Measurements from ENCODE around the gene CEBPA. TPM values are rescaled to one million over a fixed set of nuclear protein-coding genes. Genes with fewer than 3 reads are reported as not detected.

CEBPA gene
- total RNA-seq, 2 experiments from 2014 or later, result 0.84 to 1.4 TPM

- Histone ChIP-seq H3K27me3 (ENCODE audit: control insufficient read depth in 1 of 2, insufficient read depth in 2 of 2, low read length in 2 of 2) (peaks cover 0 to 3% of the 10 kb centered on the region in 2 experiments), H3K36me3 (ENCODE audit: insufficient read depth, low read length) (no peaks in the 10 kb centered on the region), H3K4me3 (ENCODE audit: low read length) (no peak overlapping the region), H3K27ac (ENCODE audit: low read depth in 1 of 2, low read length in 2 of 2) (no peak overlapping the region), H3K4me1 (ENCODE audit: insufficient read depth, low read length) (peaks cover 15% of the 10 kb centered on the region), H3K9me3 (ENCODE audit: control insufficient read depth in 1 of 2, insufficient read depth in 1 of 2, low read length in 2 of 2) (peaks cover 27% of the 10 kb centered on the region in 2 experiments)
- Mint-ChIP-seq H3K36me3 (ENCODE audit: low read depth) (no peaks in the 10 kb centered on the region), H3K9me3 (peaks cover 13% of the 10 kb centered on the region), H3K4me1 (ENCODE audit: low read depth) (no peaks in the 10 kb centered on the region), H3K27me3 (peaks cover 5% of the 10 kb centered on the region), H3K27ac (no peak overlapping the region), H3K4me3 (no peak overlapping the region)
- intact Hi-C loops (cut with DNase I, micrococcal nuclease), result no loop called here
- no peak for ATAC-seq (ENCODE audit: poor library complexity)
- ChIA-PET CTCF (no interaction called here), POLR2A (no interaction called here)
- DNase-seq, result no peak
- TF ChIP-seq CTCF (IDR thresholded peaks at IDR 0.05), result no peak
Observed at GRCh38 chr19:33287438-33287837, 14.9 kb downstream of the CEBPA start.

- Mint-ChIP-seq H3K27me3 (peaks cover 5% of the 10 kb centered on the region), H3K4me1 (ENCODE audit: low read depth) (no peaks in the 10 kb centered on the region), H3K27ac (no peak overlapping the region), H3K4me3 (no peak overlapping the region), H3K9me3 (peaks cover 13% of the 10 kb centered on the region), H3K36me3 (ENCODE audit: low read depth) (no peaks in the 10 kb centered on the region)
- intact Hi-C loops (cut with DNase I, micrococcal nuclease), result no loop called here
- ChIA-PET CTCF (no interaction called here), POLR2A (no interaction called here)
- H3K9me3 ChIP-seq (ENCODE audit: control insufficient read depth in 1 of 2, insufficient read depth in 1 of 2, low read length in 2 of 2), result peaks cover 27% of the 10 kb centered on the region in 2 experiments
- no peak overlapping the region for H3K27ac ChIP-seq (ENCODE audit: low read depth in 1 of 2, low read length in 2 of 2)
- peak in 1 of 14 experiments; percentile 39 for DNase-seq
- H3K4me1 ChIP-seq (ENCODE audit: insufficient read depth, low read length), result peaks cover 11% of the 10 kb centered on the region
- H3K4me3 ChIP-seq (ENCODE audit: low read length), result no peak overlapping the region
- ATAC-seq (ENCODE audit: poor library complexity), result no peak
- H3K36me3 ChIP-seq (ENCODE audit: insufficient read depth, low read length), result no peaks in the 10 kb centered on the region
- no peak for TF ChIP-seq CTCF (IDR thresholded peaks at IDR 0.05)
- peaks cover 0 to 3% of the 10 kb centered on the region in 2 experiments for H3K27me3 ChIP-seq (ENCODE audit: control insufficient read depth in 1 of 2, insufficient read depth in 2 of 2, low read length in 2 of 2)
Observed at GRCh38 chr19:33286899-33287298, 15.4 kb downstream of the CEBPA start.

DNA sequence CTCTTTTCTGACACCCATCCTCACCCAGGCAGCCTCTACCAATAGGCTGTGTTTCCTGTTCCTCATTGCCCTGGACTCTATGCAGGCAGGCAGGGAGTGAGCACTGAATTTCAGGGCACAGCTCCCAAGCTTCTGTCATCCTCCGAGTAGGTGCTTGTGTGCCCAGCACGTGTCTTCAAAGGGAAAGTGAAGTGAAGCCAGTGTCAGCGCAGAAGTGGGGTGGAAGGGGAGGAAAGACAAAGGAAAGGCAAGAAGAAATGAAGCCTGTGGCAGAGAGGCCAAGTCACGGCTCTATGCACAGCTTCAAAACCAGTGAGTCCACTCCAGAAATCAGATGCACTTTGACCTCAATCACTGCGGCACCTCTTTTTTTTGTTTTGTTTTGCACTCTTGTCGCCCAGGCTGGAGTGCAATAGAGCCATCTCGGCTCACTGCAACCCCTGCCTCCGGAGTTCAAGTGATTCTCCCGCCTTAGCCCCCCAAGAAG is 16.9 kb downstream of the CEBPA start:
- ATAC-seq (ENCODE audit: poor library complexity) (no peak), DNase-seq (no peak)
- peaks cover 14% of the 10 kb centered on the region for H3K4me1 ChIP-seq (ENCODE audit: insufficient read depth, low read length)
- Mint-ChIP-seq H3K27me3 (peaks cover 5% of the 10 kb centered on the region), H3K4me3 (no peak overlapping the region), H3K4me1 (ENCODE audit: low read depth) (peaks cover 2% of the 10 kb centered on the region), H3K36me3 (ENCODE audit: low read depth) (no peaks in the 10 kb centered on the region), H3K9me3 (peaks cover 13% of the 10 kb centered on the region), H3K27ac (no peak overlapping the region)
- no peak for TF ChIP-seq CTCF (IDR thresholded peaks at IDR 0.05)
- H3K27me3 ChIP-seq (ENCODE audit: control insufficient read depth in 1 of 2, insufficient read depth in 2 of 2, low read length in 2 of 2), result peaks cover 0 to 3% of the 10 kb centered on the region in 2 experiments
- H3K36me3 ChIP-seq (ENCODE audit: insufficient read depth, low read length), result no peaks in the 10 kb centered on the region
- intact Hi-C loops (cut with DNase I, micrococcal nuclease), result no loop called here
- H3K4me3 ChIP-seq (ENCODE audit: low read length), result no peak overlapping the region
- H3K27ac ChIP-seq (ENCODE audit: low read depth in 1 of 2, low read length in 2 of 2), result no peak overlapping the region
- ChIA-PET POLR2A (no interaction called here), CTCF (no interaction called here)
- peaks cover 15 to 27% of the 10 kb centered on the region in 2 experiments for H3K9me3 ChIP-seq (ENCODE audit: control insufficient read depth in 1 of 2, insufficient read depth in 1 of 2, low read length in 2 of 2)

Data from CD4-positive, alpha-beta T cell (primary cell).